Activated CD4-positive, alpha-beta T cell treated with anti-CD3 and anti-CD28 coated beads, Interleukin-2, amount 10 ng/mL, durations not matched to agents 7 days and 5 days (primary cell): ENCODE results near the gene RPL38. TPM values are rescaled to one million over a fixed set of nuclear protein-coding genes. Genes with fewer than 3 reads are reported as not detected.

ENCODE experiments used
- CTCF ChIA-PET: fragments of 350-600 bp; sonication (Branson Sonifier 250); formaldehyde crosslinking; loops from one replicate; lab custom pipeline; 2021; ENCODE audit warnings: antibody characterized with exemption; lab: Charles Lee
- POLR2A ChIA-PET: fragments of 350-600 bp; sonication (Branson Sonifier 250); formaldehyde crosslinking; loops from one replicate; lab custom pipeline; 2021; ENCODE audit warnings: antibody characterized with exemption; lab: Charles Lee
- DNase-seq: peaks from one replicate; pipeline ENCODE4 v3.0.0-alpha.2; 2020
- H3K27ac Mint-ChIP-seq: one replicate; pipeline ENCODE4 v1.8.0; 2021; ENCODE audit warnings: mild to moderate bottlenecking, moderate library complexity, mixed read lengths
- H3K27me3 Mint-ChIP-seq: one replicate; pipeline ENCODE4 v1.8.0; 2021; ENCODE audit warnings: mixed read lengths
- H3K36me3 Mint-ChIP-seq: one replicate; pipeline ENCODE4 v1.8.0; 2021; ENCODE audit warnings: low read depth, mixed read lengths
- H3K4me1 Mint-ChIP-seq: one replicate; pipeline ENCODE4 v1.8.0; 2021; ENCODE audit warnings: mixed read lengths
- H3K4me3 Mint-ChIP-seq: one replicate; pipeline ENCODE4 v1.8.0; 2021; ENCODE audit warnings: mild to moderate bottlenecking, moderate library complexity, mixed read lengths
- H3K9me3 Mint-ChIP-seq: one replicate; pipeline ENCODE4 v1.8.0; 2021; ENCODE audit warnings: mixed read lengths
- total RNA-seq, 2 experiments: library from RNA; stranded (reverse); gene quantifications; one replicate each; pipeline ENCODE4 v1.2.3, GENCODE V29; 2021

RPL38 gene
- total RNA-seq, 2 experiments from 2014 or later, result 1,114 to 1,326 TPM

DNA sequence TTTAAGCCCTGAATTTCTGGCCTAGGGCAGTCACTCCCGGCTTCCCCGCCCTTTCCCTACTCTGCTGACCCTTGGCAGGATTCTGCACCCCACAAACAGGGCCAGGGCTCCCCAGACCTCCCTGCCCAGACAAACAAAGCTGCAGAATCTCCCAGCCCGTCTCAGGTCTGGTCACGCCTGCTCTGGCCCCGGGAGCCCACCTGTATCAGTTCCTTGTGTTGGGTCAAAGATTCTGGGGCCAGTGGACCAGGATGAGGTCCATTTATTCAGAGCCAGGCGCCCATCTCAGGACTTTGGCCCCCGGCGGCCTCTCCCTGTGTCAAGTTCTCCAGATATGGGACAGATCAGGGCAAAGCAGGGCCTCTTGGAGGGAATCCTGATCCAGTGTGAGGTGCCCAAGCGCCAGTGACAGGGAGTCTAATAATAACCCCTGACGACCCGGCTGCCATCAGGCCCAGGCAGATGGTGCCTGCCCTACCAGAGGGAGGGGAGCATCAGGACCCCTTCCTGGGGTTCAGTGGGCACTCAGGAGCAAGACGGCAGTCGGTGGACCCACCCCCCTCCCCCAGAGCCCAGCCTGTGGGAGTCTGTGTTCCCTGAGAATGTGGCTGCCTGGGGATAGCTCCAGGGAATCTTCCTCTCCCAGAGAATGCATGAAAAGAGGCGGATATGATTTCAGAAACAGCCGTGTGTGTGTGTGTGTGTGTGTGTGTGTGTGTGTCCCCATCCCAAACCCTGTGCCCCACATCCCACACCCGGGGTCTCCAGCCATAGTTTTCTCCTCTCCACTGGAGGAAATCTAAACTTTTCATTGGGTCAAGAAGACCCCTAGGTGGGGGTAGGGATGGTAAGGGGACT is 11.2 kb downstream of the RPL38 start:
- H3K4me1 Mint-ChIP-seq, result peaks cover 46% of the 10 kb centered on the region
- H3K4me3 Mint-ChIP-seq, result peak overlapping the region; percentile 79
- peak overlapping the region; percentile 50 for H3K27ac Mint-ChIP-seq
- no peaks in the 10 kb centered on the region for H3K9me3 Mint-ChIP-seq
- H3K27me3 Mint-ChIP-seq, result peaks cover 3% of the 10 kb centered on the region
- H3K36me3 Mint-ChIP-seq, result peaks cover 16% of the 10 kb centered on the region
- CTCF ChIA-PET, result no interaction called here
- no peak for DNase-seq
- POLR2A ChIA-PET, result no interaction called here

DNA sequence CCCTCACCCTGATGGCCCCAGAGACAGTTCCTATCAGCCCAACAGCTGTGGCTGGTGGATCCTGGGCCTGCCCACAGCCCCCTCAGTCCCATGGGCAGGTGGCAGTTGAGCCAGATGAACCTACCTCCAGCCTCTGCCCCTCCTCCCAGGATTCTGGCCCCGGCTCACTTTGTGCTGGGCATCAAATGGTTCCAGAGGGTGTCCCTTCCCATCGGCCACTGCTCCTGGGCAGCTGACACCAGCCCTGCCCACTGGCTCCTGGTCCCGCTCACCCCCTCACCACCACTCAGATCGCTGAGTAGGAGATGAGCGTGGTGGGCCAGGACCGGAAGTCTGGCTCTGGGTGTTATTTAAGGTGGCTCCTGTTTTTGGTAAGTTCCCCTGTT is 11.9 kb downstream of the RPL38 start:
- DNase-seq, result no peak
- no peaks in the 10 kb centered on the region for H3K9me3 Mint-ChIP-seq
- ChIA-PET CTCF (no interaction called here), POLR2A (no interaction called here)
- H3K4me3 Mint-ChIP-seq, result peak overlapping the region; percentile 19
- H3K4me1 Mint-ChIP-seq, result peaks cover 43% of the 10 kb centered on the region
- peak overlapping the region; percentile 50 for H3K27ac Mint-ChIP-seq
- H3K36me3 Mint-ChIP-seq, result peaks cover 12% of the 10 kb centered on the region
- peaks cover 3% of the 10 kb centered on the region for H3K27me3 Mint-ChIP-seq

DNA sequence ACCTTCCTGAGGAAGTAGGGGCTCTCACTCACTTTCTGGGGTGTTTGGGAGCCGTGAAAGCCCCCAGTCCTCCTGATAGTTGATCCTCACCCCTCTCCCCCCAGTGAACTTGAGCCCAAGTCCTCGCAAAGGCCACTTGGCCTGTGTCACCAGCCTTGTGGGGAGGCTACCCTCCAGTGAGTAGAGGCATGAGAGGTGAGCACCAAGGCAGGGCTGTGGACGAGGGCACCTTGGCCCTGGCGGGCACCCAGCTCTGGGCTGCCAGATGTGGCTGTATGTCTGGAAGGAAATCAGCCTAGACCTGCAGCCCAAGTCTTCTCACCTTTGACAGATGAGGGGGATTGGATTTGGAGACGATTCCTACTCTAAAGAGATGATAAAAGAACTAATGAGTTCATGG is 13.0 kb downstream of the RPL38 start:
- H3K36me3 Mint-ChIP-seq, result peaks cover 8% of the 10 kb centered on the region
- peaks cover 38% of the 10 kb centered on the region for H3K4me1 Mint-ChIP-seq
- H3K4me3 Mint-ChIP-seq, result no peak overlapping the region
- H3K27me3 Mint-ChIP-seq, result peaks cover 3% of the 10 kb centered on the region
- POLR2A ChIA-PET, result no interaction called here
- no peak for DNase-seq
- no peaks in the 10 kb centered on the region for H3K9me3 Mint-ChIP-seq
- CTCF ChIA-PET, result no interaction called here
- no peak overlapping the region for H3K27ac Mint-ChIP-seq

DNA sequence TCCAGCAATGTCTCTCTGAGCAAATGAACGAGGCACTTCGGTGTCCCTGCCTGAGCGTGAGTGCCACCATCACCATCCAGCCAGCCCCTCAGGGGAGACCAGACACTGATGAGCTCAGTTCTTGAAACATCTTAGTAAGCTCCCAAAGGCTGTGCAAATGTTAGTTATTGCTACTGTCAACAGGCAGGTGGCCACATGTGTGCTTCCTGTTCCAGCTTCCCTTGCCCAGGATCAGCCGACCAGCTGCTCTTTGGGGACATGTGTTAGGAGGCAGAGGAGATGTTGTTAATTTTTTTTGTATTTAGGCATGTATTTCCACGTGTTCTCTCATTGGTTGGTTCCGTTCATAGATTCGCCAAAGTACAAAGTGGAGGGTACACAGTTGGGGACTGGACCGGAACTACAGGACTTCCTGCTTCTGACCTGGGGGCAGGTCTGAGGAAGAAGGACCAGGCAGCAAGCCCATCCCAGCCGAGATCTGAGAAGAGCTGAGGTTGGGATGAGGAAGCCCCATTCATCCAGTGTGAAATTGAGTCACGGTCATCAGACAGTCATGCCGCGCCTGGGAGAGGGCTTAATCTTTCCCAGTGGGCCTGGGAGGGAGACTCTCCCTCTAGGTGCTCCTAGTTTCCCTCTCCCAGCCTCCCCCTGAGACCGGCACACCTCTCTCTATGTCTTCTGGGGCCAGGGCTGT is 13.7 kb downstream of the RPL38 start:
- Mint-ChIP-seq H3K27ac (no peak overlapping the region), H3K27me3 (peaks cover 3% of the 10 kb centered on the region), H3K9me3 (no peaks in the 10 kb centered on the region), H3K4me1 (peaks cover 31% of the 10 kb centered on the region), H3K36me3 (peaks cover 4% of the 10 kb centered on the region), H3K4me3 (no peak overlapping the region)
- ChIA-PET CTCF (interaction anchor here (0.6 kb wide), 1 partner anchor 22 kb away, joined by 3 read pairs; no protein-coding TSS in a partner anchor), POLR2A (no interaction called here)
- DNase-seq, result no peak

DNA sequence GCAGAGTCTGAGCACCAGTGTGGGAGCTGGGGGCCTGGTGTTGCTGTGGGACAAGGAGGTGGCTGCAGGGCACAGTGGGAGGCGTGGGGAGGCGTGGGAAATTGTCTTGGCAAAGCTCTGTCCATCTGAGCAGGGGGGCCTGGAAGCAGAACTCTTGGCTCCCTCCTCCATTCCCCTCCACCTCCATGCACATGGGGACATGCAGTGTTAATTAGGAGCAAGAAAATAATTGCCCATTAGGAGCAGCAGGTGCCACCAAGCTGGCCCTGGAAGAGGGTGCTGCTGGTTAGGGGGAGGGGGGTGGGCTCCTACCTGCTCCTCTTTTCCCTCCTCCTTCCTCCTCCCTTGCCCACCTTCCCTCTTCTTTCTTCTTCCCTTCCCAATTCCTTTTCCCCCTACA is 14.4 kb downstream of the RPL38 start:
- ChIA-PET POLR2A (no interaction called here), CTCF (no interaction called here)
- Mint-ChIP-seq H3K27ac (no peak overlapping the region), H3K36me3 (peaks cover 2% of the 10 kb centered on the region), H3K4me1 (peaks cover 24% of the 10 kb centered on the region), H3K27me3 (peaks cover 3% of the 10 kb centered on the region), H3K9me3 (no peaks in the 10 kb centered on the region), H3K4me3 (no peak overlapping the region)
- no peak for DNase-seq

DNA sequence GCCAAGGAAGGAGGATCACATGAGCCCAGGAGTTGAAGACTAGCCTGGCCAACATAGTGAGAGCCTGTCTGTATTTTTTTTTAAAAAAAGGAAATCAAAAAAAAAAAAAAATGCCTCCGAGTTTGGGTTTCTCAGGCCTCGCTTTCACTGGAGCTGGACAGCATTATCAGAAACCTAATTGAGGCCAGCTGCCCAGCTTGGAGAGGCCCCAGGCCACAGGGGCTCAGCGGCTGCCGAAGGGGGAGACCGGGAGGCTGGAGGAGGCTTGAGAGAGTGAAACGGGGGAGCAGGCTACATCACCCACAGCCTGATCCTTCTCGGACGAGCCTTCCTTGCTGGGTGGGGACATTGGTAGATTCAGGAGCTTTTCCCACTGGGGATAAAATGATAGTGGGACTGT is 15.0 kb downstream of the RPL38 start:
- no peak for DNase-seq
- H3K27ac Mint-ChIP-seq, result no peak overlapping the region
- peaks cover 21% of the 10 kb centered on the region for H3K4me1 Mint-ChIP-seq
- ChIA-PET POLR2A (no interaction called here), CTCF (no interaction called here)
- no peaks in the 10 kb centered on the region for H3K9me3 Mint-ChIP-seq
- H3K36me3 Mint-ChIP-seq, result no peaks in the 10 kb centered on the region
- no peak overlapping the region for H3K4me3 Mint-ChIP-seq
- peaks cover 3% of the 10 kb centered on the region for H3K27me3 Mint-ChIP-seq

DNA sequence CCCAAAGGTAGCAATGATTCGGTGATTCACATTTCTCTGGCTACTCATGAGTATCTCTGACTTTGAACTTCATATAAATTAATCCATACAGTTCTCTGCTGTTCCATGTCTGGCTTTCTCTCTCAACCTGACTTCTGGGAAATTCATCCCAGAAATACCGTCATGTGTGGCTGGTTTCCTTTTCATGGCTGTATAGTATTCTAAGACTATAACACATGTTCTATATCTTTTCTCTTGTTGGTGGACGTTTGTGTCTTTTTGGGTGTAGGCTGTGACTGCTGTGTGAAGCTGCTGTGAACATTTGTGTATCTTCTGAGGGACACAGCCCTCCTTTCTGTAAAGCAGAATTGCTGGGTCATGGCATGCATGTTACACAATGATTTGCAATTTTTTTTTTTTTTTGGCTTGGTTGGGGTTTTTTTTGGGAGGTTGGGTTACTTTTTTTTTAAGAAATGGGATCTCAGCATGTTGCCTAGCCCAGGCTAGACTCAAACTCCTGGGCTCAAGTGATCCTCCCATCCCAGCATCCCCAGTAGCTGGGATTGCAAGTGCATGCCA is 16.2 kb downstream of the RPL38 start:
- ChIA-PET POLR2A (no interaction called here), CTCF (interaction anchor here (0.7 to 1.0 kb wide), 3 partner anchors 13 to 30 kb away, joined by 3 to 5 read pairs (median 4); partner anchors contain the start of gene RPL38)
- DNase-seq, result no peak
- peaks cover 2% of the 10 kb centered on the region for H3K36me3 Mint-ChIP-seq
- H3K27me3 Mint-ChIP-seq, result no peaks in the 10 kb centered on the region
- no peak overlapping the region for H3K4me3 Mint-ChIP-seq
- no peaks in the 10 kb centered on the region for H3K9me3 Mint-ChIP-seq
- no peak overlapping the region for H3K27ac Mint-ChIP-seq
- peaks cover 11% of the 10 kb centered on the region for H3K4me1 Mint-ChIP-seq

DNA sequence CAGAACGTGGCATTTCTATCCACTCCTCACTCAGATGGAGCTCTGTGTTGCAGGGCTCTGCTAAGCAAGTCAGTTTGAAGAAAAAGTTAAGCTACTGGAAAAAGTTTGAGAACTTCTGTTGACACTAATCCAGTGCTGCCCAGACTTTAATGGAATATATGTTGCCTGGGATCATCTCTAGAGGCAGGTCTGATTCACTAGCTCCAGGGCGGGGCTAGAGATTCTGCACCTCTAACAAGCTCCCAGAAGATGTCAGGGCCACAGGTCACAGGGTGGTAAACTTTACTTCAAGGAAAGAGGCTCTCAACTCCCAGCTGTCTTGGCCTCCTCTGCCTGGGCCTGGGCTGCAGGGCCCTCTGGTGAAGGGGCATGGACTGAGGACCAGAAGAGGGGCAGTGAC is 16.7 kb downstream of the RPL38 start:
- Mint-ChIP-seq H3K27ac (no peak overlapping the region), H3K27me3 (no peaks in the 10 kb centered on the region), H3K4me3 (no peak overlapping the region), H3K4me1 (peaks cover 7% of the 10 kb centered on the region), H3K36me3 (peaks cover 2% of the 10 kb centered on the region), H3K9me3 (no peaks in the 10 kb centered on the region)
- no peak for DNase-seq
- POLR2A ChIA-PET, result no interaction called here
- CTCF ChIA-PET, result interaction anchor here (0.7 to 1.0 kb wide), 3 partner anchors 12 to 29 kb away, joined by 3 to 5 read pairs (median 4); partner anchors contain the start of gene RPL38

DNA sequence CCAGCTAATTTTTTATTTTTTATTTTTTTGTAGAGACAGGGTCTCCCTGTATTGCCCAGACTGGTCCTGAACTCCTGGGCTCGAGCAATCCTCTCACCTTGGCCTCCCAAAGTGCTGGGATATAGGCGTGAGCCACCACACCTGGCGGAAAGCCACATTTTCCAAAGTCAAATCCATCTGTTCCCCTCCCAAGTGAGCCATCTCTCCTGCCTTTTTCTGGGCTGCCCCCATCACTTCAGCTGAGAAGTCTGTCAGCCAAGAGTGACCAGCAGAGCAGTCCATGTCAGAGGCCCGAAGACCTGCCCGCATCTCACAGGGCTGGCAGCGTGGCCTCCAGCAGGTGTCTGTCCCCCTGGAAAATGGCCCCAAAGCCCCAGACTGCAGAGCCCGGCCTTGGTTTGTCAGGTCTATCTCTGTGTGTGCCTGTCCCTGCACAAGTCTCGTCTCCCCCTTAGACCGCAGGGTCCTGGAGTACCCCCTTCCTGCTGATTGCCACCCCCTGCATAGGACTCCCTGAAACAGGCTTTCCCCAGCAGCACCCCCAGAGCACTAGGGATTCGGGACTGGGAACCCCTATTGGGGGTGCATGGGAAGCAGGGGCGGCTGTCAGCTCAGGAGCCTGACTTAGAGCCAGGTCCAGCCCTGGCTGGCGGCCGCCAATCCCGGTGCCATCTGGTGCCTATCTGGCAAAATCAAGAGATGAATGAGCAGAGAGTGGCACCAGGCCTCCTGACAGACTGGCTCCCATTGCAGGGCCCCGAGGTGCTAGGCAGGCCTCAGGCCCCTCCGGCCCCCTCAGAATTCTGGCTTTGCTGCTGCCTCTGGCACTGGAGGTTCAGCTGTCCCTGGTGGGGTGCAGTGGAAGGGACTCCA is 17.7 kb downstream of the RPL38 start:
- H3K4me1 Mint-ChIP-seq, result no peaks in the 10 kb centered on the region
- no peak for DNase-seq
- H3K4me3 Mint-ChIP-seq, result no peak overlapping the region
- no peaks in the 10 kb centered on the region for H3K9me3 Mint-ChIP-seq
- ChIA-PET POLR2A (no interaction called here), CTCF (interaction anchor here (0.8 to 1.4 kb wide), 5 partner anchors 10 to 30 kb away, joined by 3 to 5 read pairs (median 4); partner anchors contain the start of gene RPL38)
- H3K36me3 Mint-ChIP-seq, result peaks cover 2% of the 10 kb centered on the region
- H3K27ac Mint-ChIP-seq, result no peak overlapping the region
- H3K27me3 Mint-ChIP-seq, result no peaks in the 10 kb centered on the region

DNA sequence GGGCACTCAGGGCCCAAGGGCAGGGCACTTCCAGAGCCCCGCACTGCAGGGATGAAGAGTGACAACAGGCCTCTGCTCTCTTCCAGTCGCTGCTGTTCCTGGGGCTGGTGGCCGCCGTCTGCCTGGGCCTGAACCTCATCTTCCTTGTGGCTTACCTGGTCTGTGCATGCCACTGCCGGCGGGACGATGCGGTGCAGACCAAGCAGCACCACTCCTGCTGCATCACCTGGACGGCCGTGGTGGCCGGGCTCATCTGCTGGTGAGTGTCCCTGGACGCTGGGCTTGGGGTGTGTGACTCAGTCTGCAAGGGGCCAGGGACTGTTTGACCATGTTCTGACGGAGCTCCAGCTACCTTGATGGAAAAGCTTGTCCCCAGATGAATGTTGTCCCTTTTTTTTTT is 18.9 kb downstream of the RPL38 start:
- POLR2A ChIA-PET, result no interaction called here
- CTCF ChIA-PET, result interaction anchor here (0.5 to 1.4 kb wide), 4 partner anchors 8 to 179 kb away, joined by 3 to 5 read pairs (median 4); no protein-coding TSS in a partner anchor
- no peak overlapping the region for H3K4me3 Mint-ChIP-seq
- H3K4me1 Mint-ChIP-seq, result no peaks in the 10 kb centered on the region
- no peak for DNase-seq
- H3K27ac Mint-ChIP-seq, result no peak overlapping the region
- peaks cover 2% of the 10 kb centered on the region for H3K36me3 Mint-ChIP-seq
- no peaks in the 10 kb centered on the region for H3K27me3 Mint-ChIP-seq
- H3K9me3 Mint-ChIP-seq, result no peaks in the 10 kb centered on the region

DNA sequence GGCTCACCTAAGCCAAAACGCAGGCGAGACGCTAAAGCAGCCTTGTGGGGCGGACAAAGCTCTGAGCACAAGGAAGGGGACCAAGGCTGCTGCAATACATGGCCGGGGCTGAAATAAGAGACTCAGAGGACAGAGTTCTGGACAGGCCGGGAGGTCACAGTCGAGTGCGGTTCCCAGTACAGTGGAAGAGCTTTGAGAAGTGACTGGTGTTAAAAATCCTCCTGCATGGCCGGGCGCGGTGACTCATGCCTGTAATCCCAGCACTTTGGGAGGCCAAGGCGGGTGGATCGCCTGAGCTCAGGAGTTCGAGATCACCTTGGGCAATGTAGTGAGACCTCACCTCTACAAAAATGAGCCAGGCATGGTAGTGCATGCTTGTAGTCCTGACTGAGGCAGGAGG is 20.4 kb downstream of the RPL38 start:
- no peak for DNase-seq
- Mint-ChIP-seq H3K4me3 (no peak overlapping the region), H3K27ac (no peak overlapping the region), H3K36me3 (peaks cover 2% of the 10 kb centered on the region), H3K9me3 (no peaks in the 10 kb centered on the region), H3K4me1 (no peaks in the 10 kb centered on the region), H3K27me3 (no peaks in the 10 kb centered on the region)
- ChIA-PET CTCF (interaction anchor here (1.1 kb wide), 1 partner anchor 21 kb away, joined by 3 read pairs; no protein-coding TSS in a partner anchor), POLR2A (no interaction called here)
